K562 (cell line): ENCODE data around the gene UCP3. TPM values are rescaled to one million over a fixed set of nuclear protein-coding genes. Genes with fewer than 3 reads are reported as not detected.

ENCODE experiments used
- CEBPB ChIP-seq: fragments of 450-650 bp; IDR thresholded peaks from 2 replicates; pipeline ENCODE4 v1.6.1; 2016; ENCODE audit warnings: missing genetic modification characterization, missing compliant biosample characterization
- ELF4 ChIP-seq: fragments of 450-650 bp; formaldehyde crosslinking; IDR thresholded peaks from 2 replicates; pipeline ENCODE4 v1.4.0; 2022; ENCODE audit warnings: missing genetic modification characterization
- HBP1 ChIP-seq: fragments of 450-650 bp; formaldehyde crosslinking; IDR thresholded peaks from 2 replicates; pipeline ENCODE4 v1.4.0; 2022; ENCODE audit warnings: missing genetic modification characterization
- HNRNPK ChIP-seq: fragments of 200-400 bp; formaldehyde crosslinking; IDR thresholded peaks from one replicate; pipeline ENCODE4 v1.6.1; 2018; ENCODE audit warnings: mild to moderate bottlenecking, low read depth, low read length; ENCODE audit not compliant: poor library complexity, severe bottlenecking
- LCOR ChIP-seq: sonication (generic); formaldehyde crosslinking; IDR thresholded peaks from 2 replicates; pipeline ENCODE4 v1.8.0; 2022; ENCODE audit warnings: mild to moderate bottlenecking, missing genetic modification reagents
- LEF1 ChIP-seq: fragments of 450-650 bp; IDR thresholded peaks from 2 replicates; pipeline ENCODE4 v1.6.1; 2016; ENCODE audit warnings: mild to moderate bottlenecking
- MTA2 ChIP-seq: fragments of 450-650 bp; IDR thresholded peaks from 2 replicates; pipeline ENCODE4 v1.6.1; 2016; ENCODE audit warnings: low read depth
- NBN ChIP-seq: fragments of 450-650 bp; IDR thresholded peaks from 2 replicates; pipeline ENCODE4 v1.6.1; 2016; ENCODE audit warnings: low read depth, mild to moderate bottlenecking
- NFIX ChIP-seq: fragments of 250-450 bp; sonication (Bioruptor Pico); IDR thresholded peaks from 2 replicates; pipeline ENCODE4 v1.4.0; 2020; ENCODE audit warnings: low read depth, mild to moderate bottlenecking, moderate library complexity
- NFYB ChIP-seq: IDR thresholded peaks from 2 replicates; pipeline ENCODE4 v1.6.1; 2011; ENCODE audit warnings: mild to moderate bottlenecking, moderate library complexity; ENCODE audit not compliant: insufficient read length; ENCODE audit errors: extremely low read depth
- NR3C1 ChIP-seq: sonication (generic); formaldehyde crosslinking; IDR thresholded peaks from 2 replicates; pipeline ENCODE4 v1.8.1; 2022; ENCODE audit warnings: missing genetic modification reagents
- POLR2H ChIP-seq: IDR thresholded peaks from 2 replicates; pipeline ENCODE4 v1.6.1; 2016; ENCODE audit warnings: missing genetic modification characterization, low read depth, mild to moderate bottlenecking, control low read depth, missing compliant biosample characterization, moderate library complexity
- SMAD1 ChIP-seq: fragments of 150-350 bp; IDR thresholded peaks from 2 replicates; pipeline ENCODE4 v1.6.1; 2014; ENCODE audit warnings: low read length, low read depth; ENCODE audit not compliant: partially characterized antibody
- SP1 ChIP-seq: sonication (generic); formaldehyde crosslinking; IDR thresholded peaks from 2 replicates; pipeline ENCODE4 v1.8.1; 2022; ENCODE audit warnings: mild to moderate bottlenecking, missing genetic modification reagents
- TAF7 ChIP-seq: fragments of 450-650 bp; IDR thresholded peaks from 2 replicates; pipeline ENCODE4 v1.6.1; 2016; ENCODE audit warnings: missing genetic modification characterization, missing compliant biosample characterization
- TRIM24 ChIP-seq, 2 experiments: fragments of 450-650 bp; IDR thresholded peaks; 2 replicates each; pipeline ENCODE4 v1.6.1; 2016
- ZBTB26 ChIP-seq: fragments of 450-650 bp; formaldehyde crosslinking; IDR thresholded peaks from 2 replicates; pipeline ENCODE4 v1.4.0; 2022; ENCODE audit warnings: missing genetic modification characterization
- ZNF121 ChIP-seq: sonication (generic); formaldehyde crosslinking; conservative IDR thresholded peaks from 2 replicates; pipeline ENCODE4 v1.8.0; 2022; ENCODE audit warnings: missing genetic modification reagents
- ZNF395 ChIP-seq: fragments of 200-800 bp; sonication (Bioruptor generic); IDR thresholded peaks from 2 replicates; pipeline ENCODE4 v1.6.1; 2017; ENCODE audit warnings: missing genetic modification characterization, missing compliant biosample characterization
- ZNF75A ChIP-seq: fragments of 450-650 bp; formaldehyde crosslinking; IDR thresholded peaks from 2 replicates; pipeline ENCODE4 v1.4.0; 2020; ENCODE audit warnings: mild to moderate bottlenecking
- ZZZ3 ChIP-seq: fragments of 450-650 bp; IDR thresholded peaks from 2 replicates; pipeline ENCODE4 v1.6.1; 2016; ENCODE audit warnings: antibody characterized with exemption, mild to moderate bottlenecking, moderate library complexity
- polyA plus RNA-seq, 8 experiments: library from polyadenylated mRNA; depleted of rRNA in 4 of 8; stranded (reverse) in 5 of 8; unstranded in 3 of 8; fragments of >200 nt; fragmentation: Nextera tagmentation in 2 of 8; fragmentation: Illumina TruSeq in 1 of 8; extraction: Ambion mirVana in 2 of 8; extraction: Trizol in 1 of 8; gene quantifications; 2 replicates each; pipeline versions ENCODE4 v1.2.1 to v1.2.3, GENCODE V29; 2011 to 2014; ENCODE audit warnings: inconsistent platforms in 1 of 8, missing spikeins in 1 of 8
- total RNA-seq, 7 experiments: library from RNA; depleted of rRNA in 6 of 7; stranded (reverse); fragments of >200 nt in 6 of 7; fragmentation: Illumina TruSeq in 2 of 7; extraction: Trizol in 2 of 7; gene quantifications; 2 replicates each; pipeline versions ENCODE4 v1.2.1 to v1.2.3, GENCODE V29; 2011 to 2021; ENCODE audit warnings: low replicate concordance in 1 of 7

Gene UCP3
- total and polyA plus RNA-seq, 9 of the 15 experiments (the other 6 are each of a cell fraction or from before 2014, with no cell fraction given), result 0.05 to 0.65 (median 0.25) TPM; not detected in 2

- TF ChIP-seq CEBPB, result no peak
- TF ChIP-seq ELF4 (CRISPR knock-in tag), result 0 out of 2 replicates have a peak, but pooled peaks have one; percentile 40
- no peak for TF ChIP-seq ZNF121 (CRISPR knock-in tag)
- no peak for TF ChIP-seq LEF1
- no peak for TF ChIP-seq LCOR (CRISPR knock-in tag)
- TF ChIP-seq POLR2H (tag), result no peak
- 0 out of 2 replicates have a peak, but pooled peaks have one; percentile 36 for TF ChIP-seq SP1 (CRISPR knock-in tag)
- no peak for TF ChIP-seq HBP1
- TF ChIP-seq ZNF395 (CRISPR knock-in tag), result no peak
- TF ChIP-seq TAF7 (tag), result no peak
- no peak for TF ChIP-seq ZBTB26 (CRISPR knock-in tag)
- no peak for TF ChIP-seq HNRNPK
- no peak for TF ChIP-seq ZZZ3
- no peak for TF ChIP-seq NR3C1 (CRISPR knock-in tag)
- no peak for TF ChIP-seq NFYB
- no peak for TF ChIP-seq SMAD1
- TF ChIP-seq ZNF75A (CRISPR knock-in tag), result no peak
- no peak for TF ChIP-seq TRIM24 (IDR thresholded peaks at IDR 0.05)
- TF ChIP-seq NFIX (CRISPR knock-in tag), result no peak
- TF ChIP-seq MTA2, result no peak
- TF ChIP-seq NBN, result no peak; the same call in 1 of the 2 replicates
These were observed 1.7 kb upstream of the UCP3 start (continued) for GRCh38 chr11:74010306-74011300.
